SIG-M5 treated with dmso at 0.1 percent for 504 hours (cell line): Measurements from ENCODE around the gene NIPAL1.

ENCODE experiments used
- DNase-seq: peaks from one replicate; lab custom pipeline; 2025; ENCODE audit not compliant: unreplicated experiment; lab: John Stamatoyannopoulos, UW

The NIPAL1 gene

DNA sequence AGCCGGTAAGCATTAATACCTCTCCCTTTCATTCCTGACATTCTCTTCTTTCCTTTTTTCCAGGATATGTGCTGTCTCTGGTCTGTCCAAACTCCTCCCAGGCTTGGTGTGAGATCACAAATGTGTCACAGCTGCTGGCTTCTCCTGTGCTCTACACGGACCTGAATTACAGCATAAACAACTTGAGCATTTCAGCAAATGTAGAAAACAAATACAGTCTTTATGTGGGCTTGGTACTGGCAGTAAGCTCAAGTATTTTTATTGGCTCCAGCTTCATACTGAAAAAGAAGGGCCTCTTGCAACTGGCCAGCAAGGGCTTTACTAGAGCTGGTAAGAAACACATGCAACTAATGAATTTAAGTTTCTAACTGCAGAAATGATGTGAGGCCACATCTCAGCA lies 8.4 kb downstream of the NIPAL1 start:
- no peak for DNase-seq

DNA sequence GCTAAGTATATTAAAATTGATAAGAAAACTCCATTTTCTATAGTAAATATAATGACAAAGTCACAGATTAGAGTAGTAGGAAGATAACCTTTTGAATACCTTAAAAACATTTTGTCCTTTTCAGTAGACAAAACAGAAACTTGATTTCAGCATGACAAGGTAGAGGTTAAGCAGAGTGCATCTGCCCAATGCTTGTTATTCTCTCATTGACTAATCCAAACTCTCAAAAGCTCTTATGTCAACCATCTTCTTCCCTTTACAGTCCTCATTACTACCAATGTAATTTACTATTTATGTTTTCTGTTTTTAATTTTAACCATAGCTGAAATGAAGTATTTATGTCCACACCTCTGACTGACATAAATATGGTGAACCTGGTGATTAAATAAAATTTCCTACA lies 11.1 kb downstream of the NIPAL1 start:
- DNase-seq, result no peak

GRCh38 chr4:48028696-48029095 lies 12.1 kb downstream of the NIPAL1 start:
- DNase-seq, result no peak

DNA sequence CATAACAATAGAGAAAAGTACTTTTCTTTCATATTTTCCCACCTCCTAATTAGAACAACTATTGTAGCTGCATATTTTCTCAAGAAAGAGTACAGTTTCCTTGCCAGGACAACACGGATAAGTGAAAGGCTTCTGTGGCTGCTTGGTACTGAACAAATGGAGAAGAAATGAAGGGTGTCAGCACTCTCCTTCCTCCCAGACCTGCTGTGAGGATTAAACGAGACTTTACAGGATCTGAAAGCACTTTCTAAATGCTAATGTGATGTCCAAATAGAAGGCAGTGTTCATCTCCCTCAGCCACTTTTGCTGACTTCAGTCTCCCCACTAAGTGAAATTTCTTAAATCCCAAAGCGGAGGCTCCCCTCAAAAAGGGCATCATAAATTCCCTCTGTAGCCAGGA lies 13.9 kb downstream of the NIPAL1 start:
- no peak for DNase-seq

- DNase-seq, result no peak
Observed at GRCh38 chr4:48031802-48032525, 15.4 kb downstream of the NIPAL1 start.

DNA sequence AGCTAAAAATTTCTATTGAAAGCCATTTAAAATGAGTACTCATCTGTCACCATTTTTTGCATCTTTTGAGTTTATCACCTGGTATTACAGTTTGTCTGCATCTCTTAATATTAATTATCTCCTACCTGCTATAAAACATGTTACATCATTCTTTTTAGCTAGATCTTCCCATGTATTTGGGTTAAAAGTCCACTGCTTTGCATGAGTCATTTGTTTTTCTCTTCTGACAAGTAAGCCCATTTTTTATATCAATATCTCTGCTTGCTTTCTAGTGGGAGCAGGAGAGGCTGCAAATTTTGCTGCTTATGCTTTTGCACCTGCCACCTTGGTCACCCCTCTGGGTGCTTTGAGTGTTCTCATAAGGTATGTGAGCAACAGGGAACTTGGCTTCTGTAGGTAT lies 16.1 kb downstream of the NIPAL1 start:
- DNase-seq, result no peak

DNA sequence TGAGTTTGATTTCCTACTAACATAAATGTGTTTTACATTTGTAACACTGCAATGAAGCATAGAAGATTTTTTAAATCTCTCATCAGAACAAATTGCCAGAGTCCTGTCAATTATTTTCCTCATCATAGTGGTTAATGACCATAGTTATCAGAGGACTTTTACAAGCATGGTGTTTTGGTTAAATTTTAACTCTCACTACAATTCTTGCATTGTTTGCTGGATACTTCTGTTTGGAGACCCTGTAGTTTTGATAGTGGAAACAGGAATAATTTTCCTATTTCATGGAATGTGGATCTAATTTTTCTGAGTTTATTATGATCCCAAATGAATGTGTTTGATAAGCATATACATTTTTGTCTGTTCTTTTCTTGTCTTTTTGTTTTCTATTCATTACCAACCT lies 16.8 kb downstream of the NIPAL1 start:
- DNase-seq, result no peak

- DNase-seq, result peak; percentile 24
Observed at GRCh38 chr4:48033825-48034413, 17.3 kb downstream of the NIPAL1 start.

DNA sequence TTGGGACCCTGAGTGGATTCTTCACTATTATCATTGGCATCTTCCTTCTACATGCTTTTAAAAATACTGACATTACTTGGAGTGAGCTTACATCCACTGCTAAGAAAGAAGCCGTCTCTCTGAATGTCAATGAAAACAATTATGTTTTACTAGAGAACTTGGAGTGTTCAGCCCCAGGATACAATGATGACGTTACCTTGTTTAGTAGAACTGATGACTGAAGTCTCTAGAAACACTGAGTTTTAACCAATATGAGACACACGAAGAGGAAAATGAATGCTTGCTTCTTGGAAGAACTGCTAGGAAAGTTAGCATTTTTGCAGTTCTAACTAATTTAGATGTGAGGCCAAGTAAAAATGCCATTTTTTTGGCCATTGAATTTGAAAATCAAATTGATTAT lies 19.4 kb downstream of the NIPAL1 start:
- no peak for DNase-seq

GRCh38 chr4:48037117-48037462 lies 20.5 kb downstream of the NIPAL1 start:
- DNase-seq, result no peak

GRCh38 chr4:48038666-48039065 lies 22.1 kb downstream of the NIPAL1 start:
- DNase-seq, result no peak

GRCh38 chr4:48039561-48039960 lies 23.0 kb downstream of the NIPAL1 start:
- DNase-seq, result no peak

GRCh38 chr4:48041535-48042137 lies 25.1 kb downstream of the NIPAL1 start:
- DNase-seq, result no peak

GRCh38 chr4:48042979-48043461 lies 26.4 kb downstream of the NIPAL1 start:
- no peak for DNase-seq

DNA sequence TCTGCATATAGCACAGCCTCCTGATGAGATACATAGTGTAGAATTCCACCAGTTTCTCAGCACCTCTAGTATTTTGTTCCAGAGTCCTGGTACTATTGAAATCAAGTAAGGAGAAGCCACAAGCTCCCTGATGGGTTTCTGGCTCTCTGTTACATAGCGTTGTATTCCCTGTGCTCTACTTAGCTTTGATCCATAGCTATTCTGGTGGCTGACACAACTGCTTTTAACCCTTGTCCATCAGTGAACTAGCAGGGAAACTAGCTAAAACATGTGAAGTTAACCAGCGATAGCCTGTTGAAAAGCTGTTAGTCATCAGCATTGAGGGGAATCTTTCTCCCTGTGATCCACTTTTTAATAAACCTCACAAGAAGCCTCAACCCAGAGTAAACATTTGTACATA lies 26.9 kb downstream of the NIPAL1 start:
- DNase-seq, result no peak

GRCh38 chr4:48044298-48044697 lies 27.7 kb downstream of the NIPAL1 start:
- DNase-seq, result no peak

- no peak for DNase-seq
Observed at GRCh38 chr4:48046059-48046458, 29.5 kb downstream of the NIPAL1 start.

- DNase-seq, result peak; percentile 78
Observed at GRCh38 chr4:48047421-48047844, 30.9 kb downstream of the NIPAL1 start.

- DNase-seq, result no peak
Observed at GRCh38 chr4:48047896-48048295, 31.3 kb downstream of the NIPAL1 start.

DNA sequence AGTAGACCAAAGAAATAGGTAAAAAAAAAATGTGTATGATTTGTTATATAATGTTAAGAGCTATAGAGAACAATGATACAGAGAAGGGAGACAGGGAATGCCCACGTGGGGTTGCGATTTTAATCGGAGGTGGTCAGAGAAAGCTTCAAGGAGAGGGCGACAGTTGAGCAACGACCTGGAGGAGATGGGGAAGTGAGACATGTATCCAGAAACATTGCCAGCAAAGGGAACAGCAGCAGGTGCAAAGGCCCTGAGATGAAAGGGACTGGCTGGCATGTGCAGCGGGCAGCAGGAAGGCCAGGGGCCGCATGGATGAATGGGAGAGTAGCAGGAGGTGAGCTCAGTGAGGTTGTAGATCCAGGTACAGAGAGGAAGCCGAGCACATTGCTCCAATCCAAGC lies 32.9 kb downstream of the NIPAL1 start:
- DNase-seq, result no peak

DNA sequence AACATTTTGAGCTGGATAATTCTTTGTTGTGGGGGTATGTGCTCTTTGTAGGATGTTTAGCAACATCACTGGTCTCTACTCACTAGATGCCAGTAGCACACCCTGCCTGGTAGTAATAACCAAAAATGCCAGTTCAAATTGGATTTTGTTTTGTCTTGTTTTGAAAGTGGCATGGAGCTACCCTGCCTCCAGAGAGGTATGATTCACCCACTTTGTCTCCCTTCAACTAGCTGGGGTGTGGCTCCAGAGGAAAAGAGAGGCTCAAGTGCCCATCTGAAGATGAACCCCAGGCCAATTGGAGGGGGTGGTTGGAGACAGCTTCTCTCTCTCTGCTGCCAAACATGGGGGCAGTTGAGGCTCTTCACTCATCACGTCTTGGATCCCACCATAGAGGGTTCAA lies 34.5 kb downstream of the NIPAL1 start:
- DNase-seq, result no peak
